GM18499 (cell line): ENCODE results near the gene ALCAM.

Experiments
- ATAC-seq: cut with Tn5 transposase; IDR thresholded peaks from one replicate; pipeline ENCODE4 v1.9.1; 2021; ENCODE audit warnings: moderate number of reproducible peaks; ENCODE audit not compliant: insufficient read depth, unreplicated experiment

Gene ALCAM

GRCh38 chr3:105355408-105356061 lies 11.2 kb upstream of the ALCAM start:
- ATAC-seq = no peak

- no peak for ATAC-seq
Observed at GRCh38 chr3:105356396-105356795, 10.3 kb upstream of the ALCAM start.

- no peak for ATAC-seq
Observed at GRCh38 chr3:105356988-105357387, 9.7 kb upstream of the ALCAM start.

- ATAC-seq = no peak
Observed at GRCh38 chr3:105359098-105359762, 7.5 kb upstream of the ALCAM start.

GRCh38 chr3:105360003-105360402 lies 6.7 kb upstream of the ALCAM start:
- no peak for ATAC-seq

- no peak for ATAC-seq
Observed at GRCh38 chr3:105362021-105362665, 4.6 kb upstream of the ALCAM start.

- ATAC-seq = no peak
Observed at GRCh38 chr3:105364128-105364527, 2.6 kb upstream of the ALCAM start.

- ATAC-seq = no peak
Observed at GRCh38 chr3:105365081-105365390, 1.7 kb upstream of the ALCAM start.

- no peak for ATAC-seq
Observed at GRCh38 chr3:105365391-105366325, 1.1 kb upstream of the ALCAM start.

- no peak for ATAC-seq
Observed at GRCh38 chr3:105367063-105367405, 325 bp downstream of the ALCAM start.

GRCh38 chr3:105367406-105368213 lies 901 bp downstream of the ALCAM start:
- peak; percentile 22 for ATAC-seq

- ATAC-seq = peak; percentile 17
Observed at GRCh38 chr3:105368566-105369499, 2.1 kb downstream of the ALCAM start.

- ATAC-seq = peak; percentile 22
Observed at GRCh38 chr3:105369500-105370371, 3.0 kb downstream of the ALCAM start.

- ATAC-seq = no peak
Observed at GRCh38 chr3:105373383-105373782, 6.7 kb downstream of the ALCAM start.

- ATAC-seq = no peak
Observed at GRCh38 chr3:105375750-105376511, 9.2 kb downstream of the ALCAM start.

GRCh38 chr3:105377716-105378115 lies 11.0 kb downstream of the ALCAM start:
- no peak for ATAC-seq

GRCh38 chr3:105385179-105385578 lies 18.5 kb downstream of the ALCAM start:
- no peak for ATAC-seq
